ENCODE results near the gene CEP112. TPM values are rescaled to one million over a fixed set of nuclear protein-coding genes. Genes with fewer than 3 reads are reported as not detected.
"Not testable (repeated sequence)": the region's sequence is repeated elsewhere in the genome, so short reads cannot be mapped to it uniquely, and the experiment has no call there.

CEP112 gene
- polyA plus RNA-seq, 3 donors, result 7.6 to 20.1 (median 12.7) TPM

DNA sequence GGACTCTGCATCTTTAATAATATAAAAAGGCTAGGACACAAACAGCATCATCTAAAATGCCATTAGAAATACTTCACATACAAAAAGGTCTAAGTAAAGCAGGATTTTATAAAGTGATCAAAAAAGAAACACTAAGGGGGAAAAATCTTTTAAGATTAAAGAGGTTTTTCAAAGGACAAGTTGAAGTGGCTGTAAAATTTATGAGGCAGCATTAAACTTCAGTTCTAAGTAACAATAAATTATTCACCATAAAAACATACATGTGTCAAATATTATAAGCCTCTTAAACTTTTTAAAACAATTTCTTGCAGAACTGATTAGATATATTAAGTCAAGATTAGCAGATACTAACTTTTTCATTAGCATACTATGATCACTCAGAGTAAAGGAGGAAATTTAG, 20.8 kb downstream of the CEP112 start:
- no peak overlapping the region for H3K27ac ChIP-seq (ENCODE audit: low read depth, low read length)

DNA sequence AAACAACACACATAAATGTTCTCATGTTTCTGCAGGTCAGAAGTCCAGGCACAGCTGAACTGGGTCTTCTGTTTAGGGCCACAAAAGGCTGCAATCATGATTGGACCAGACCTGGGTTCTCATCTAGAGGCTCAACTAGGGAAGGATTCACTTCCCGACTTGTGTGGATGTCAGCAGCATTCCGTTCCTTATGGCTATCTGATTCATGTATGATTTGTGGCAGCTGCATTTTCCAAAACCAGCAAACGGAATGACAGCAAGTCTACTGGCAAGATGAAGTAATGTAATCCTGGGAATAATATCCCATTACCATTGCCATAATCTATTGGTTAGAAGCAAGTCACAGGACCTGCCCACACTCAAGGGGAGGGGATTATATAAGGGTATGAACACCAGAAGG, 22.1 kb downstream of the CEP112 start:
- no peak overlapping the region for H3K27ac ChIP-seq (ENCODE audit: low read depth, low read length)
- WGBS, 3 donors, result 79 to 88% (median 87%) methylated on average over 3 of the region's 3 CpGs

DNA sequence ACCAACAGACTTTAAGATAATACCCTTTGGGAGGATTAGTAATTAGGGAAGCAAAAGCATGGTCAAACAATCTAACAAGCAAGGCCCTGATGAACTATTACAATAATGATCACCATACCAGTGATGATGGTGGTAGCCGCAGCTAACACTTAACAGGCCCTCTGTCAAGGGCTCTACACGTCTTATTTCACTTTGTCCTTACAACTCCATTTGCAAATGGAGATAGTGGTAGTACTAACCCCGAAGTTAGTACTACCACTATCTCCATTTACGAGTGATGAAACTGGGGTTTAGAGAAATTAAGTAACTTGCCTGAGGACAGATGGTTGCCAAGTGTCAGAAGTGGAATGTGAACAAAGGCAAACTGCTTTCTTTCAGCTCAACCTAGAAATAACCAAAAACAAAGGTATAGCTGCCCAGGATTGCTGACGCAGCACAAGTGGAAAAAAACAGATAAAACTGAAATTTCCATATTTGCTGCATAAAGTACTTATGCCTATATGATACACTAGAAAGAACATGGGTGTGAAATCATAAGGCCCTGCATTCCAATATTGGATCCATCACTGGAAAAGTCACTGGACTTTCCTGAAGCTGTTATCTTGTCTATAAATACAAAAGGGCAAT, 24.6 kb downstream of the CEP112 start:
- WGBS, 3 donors, result 63 to 73% (median 67%) methylated on average over 5 of the region's 5 CpGs
- no peak overlapping the region for H3K27ac ChIP-seq (ENCODE audit: low read depth, low read length)

DNA sequence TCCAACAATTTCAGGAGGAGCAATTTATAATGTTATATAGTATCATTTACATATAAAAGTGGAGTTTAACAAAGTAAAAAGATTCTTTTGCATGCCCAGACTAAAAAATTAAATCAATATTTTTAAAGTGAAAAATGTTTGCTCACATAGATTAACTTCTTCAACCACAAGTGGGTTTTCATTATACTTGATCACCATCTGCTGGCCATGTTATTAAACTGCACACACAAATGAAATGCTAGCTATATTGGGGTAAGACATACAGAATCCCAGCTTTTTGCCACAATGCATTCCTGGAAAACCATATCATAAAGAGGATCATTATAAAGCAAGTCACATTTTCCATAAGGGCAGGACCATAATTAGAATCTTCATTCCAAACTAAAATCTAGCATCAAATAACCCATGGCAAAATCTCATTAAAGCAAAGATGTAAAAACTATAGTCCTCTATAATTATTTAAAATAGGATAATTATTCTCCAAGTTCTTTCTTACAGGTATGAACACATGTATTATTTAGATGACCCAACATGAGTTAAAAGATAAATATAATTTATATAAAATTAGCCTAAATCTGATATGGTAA, 26.3 kb downstream of the CEP112 start:
- H3K27ac ChIP-seq (ENCODE audit: low read depth, low read length), result no peak overlapping the region

DNA sequence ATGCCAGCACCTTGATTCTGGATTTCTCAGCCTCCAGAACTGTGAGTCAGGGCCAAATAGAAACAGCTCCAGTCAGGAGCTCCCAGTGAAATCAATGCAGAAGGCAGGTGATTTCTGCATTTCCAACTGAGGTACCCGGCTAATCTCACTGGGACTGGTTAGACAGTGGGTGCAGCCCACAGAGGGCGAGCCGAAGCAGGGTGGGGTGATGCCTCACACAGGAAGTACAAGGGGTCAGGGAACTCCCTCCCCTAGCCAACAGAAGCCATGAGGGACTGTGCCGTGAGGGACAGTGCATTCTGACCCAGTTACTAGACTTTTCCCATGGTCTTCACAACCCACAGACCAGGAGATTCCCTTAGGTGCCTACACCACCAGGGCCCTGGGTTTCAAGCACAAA, 36.9 kb downstream of the CEP112 start:
- H3K27ac ChIP-seq (ENCODE audit: low read depth, low read length), result not testable (repeated sequence)
- WGBS, 3 donors, result 87 to 100% (median 89%) methylated on average over 4 of the region's 4 CpGs

DNA sequence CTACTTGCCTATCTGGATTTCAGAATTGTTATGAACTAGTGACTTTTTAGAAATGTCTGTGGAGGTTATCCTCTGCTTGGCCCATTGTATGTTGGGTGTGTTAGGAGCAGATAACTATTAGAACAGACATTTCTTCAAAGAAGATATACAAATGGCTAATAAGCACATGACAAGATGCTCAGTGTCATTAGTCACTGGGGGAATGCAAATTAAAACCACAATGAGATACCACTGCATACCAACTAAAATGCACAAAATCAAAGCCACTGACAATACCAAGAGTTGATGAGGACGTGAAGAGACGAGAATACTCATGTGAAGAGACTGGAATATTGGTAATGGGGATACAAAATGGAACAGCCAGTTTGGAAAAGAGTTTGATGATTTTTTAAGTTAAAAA, 39.2 kb downstream of the CEP112 start:
- WGBS, 3 donors, result 58 to 98% (median 85%) methylated on average over 2 of the region's 2 CpGs

DNA sequence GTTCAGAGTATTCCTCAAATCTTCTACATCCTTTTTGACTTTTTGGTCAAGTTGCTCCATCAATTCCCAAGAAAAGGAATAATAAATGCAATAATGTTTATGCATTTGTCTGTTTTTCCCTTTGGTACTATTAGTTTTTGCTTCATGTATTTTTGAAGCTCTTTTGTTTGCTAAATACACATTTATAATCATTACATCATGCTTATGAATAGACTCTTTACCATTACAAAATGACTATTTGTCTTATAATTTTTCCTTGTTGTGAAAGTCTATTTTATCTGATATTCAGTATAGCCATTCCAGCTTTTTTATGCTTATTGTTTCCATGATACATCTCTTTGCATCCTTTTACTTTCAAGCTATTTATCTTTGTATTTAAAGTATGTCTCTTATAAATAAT, 41.2 kb downstream of the CEP112 start:
- H3K27ac ChIP-seq (ENCODE audit: low read depth, low read length), result no peak overlapping the region

More for the DNA sequence above, 39.2 kb downstream of the CEP112 start:
- no peak overlapping the region for H3K27ac ChIP-seq (ENCODE audit: low read depth, low read length)

DNA sequence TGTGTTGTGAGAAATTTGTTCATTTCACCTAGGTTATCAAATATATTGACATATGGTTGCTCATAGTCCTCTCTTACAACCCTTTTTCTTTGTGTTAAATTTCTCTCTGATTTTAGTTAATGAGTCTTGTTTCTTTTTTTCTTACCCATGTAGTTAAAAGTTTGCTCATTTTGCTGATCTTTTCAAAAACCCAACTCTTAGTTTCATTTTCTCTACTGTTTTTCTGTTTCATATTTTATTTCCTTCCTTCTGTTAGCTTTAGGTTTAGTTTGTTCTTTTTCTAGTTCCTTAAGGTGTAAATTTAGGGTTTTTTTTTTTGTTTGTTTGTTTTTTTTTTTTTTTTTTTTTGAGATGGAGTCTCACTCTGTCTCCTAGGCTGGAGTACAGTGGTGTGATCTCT, 42.4 kb downstream of the CEP112 start:
- no peak overlapping the region for H3K27ac ChIP-seq (ENCODE audit: low read depth, low read length)

DNA sequence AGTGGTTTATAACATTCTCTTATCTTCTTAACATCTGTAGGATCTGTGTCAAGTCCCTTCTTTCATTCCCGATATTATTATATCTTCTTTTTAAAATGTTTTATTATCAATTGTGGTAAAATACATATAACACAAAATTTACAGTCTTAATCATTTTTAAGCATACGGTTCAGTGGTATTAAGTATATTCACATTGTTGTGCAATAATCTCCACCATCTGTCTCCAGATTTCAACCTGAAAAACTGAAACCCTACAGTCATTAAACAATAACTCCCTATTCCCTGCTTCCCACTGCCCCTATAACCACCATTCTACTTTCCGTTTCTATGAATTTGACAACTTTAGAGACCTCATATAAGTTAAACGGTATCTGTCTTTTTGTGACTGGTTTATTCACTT, 45.5 kb downstream of the CEP112 start:
- WGBS, 3 donors, result 94 to 97% (median 97%) methylated on average over 4 of the region's 4 CpGs

DNA sequence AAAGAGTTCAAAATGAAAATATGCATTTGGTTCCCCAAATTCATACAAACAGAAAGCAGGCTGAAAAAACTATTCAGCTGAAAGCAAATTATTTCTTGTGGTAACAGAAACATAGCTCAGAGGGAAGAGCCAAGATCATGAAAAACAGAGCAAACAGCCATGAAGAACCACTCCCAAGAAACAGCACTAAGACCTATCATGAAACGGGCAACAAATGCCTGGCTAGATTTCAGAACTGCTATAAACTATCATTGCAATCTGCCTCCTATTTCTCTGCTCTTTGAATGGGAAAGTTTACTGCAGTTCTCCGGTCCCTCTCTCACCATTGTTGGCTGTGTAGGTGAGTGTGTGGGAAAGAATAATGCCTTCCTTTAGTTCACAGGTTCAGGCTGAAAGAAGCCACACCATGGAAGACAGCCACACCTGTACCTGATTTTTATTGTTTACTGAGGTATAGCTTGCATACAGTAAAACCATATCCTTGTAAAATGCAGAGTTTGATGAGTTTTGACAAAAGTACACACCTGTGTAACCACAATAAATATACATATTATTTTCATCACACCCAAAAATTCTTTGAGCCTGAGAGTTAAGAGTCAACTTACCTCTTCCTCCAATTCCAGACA, 48.2 kb downstream of the CEP112 start:
- H3K27ac ChIP-seq (ENCODE audit: low read depth, low read length), result no peak overlapping the region
- WGBS, 3 donors, result 81 to 93% (median 88%) methylated on average over 2 of the region's 2 CpGs

More for the DNA sequence above, 45.5 kb downstream of the CEP112 start:
- no peak overlapping the region for H3K27ac ChIP-seq (ENCODE audit: low read depth, low read length)

DNA sequence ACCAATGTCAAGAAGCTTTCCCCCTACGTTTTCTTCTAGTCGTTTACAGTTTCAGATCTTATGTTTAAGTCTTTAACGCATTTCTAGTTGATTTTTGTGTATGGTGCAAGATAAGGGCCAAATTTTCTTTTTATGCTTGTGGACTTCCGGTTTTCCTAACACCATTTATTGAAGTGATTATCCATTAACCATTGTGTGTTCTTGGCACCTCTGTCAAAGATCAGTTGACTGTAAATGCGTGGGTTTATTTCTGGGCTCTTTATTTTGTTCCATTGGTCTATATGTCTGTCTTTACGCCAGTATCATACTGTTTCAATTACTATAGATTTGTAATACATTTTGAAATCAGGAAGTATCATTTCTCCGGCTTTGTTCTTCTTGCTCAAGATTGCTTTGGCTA, 49.5 kb downstream of the CEP112 start:
- WGBS, 3 donors, result 81 to 90% (median 89%) methylated on average over 7 of the region's 7 CpGs

DNA sequence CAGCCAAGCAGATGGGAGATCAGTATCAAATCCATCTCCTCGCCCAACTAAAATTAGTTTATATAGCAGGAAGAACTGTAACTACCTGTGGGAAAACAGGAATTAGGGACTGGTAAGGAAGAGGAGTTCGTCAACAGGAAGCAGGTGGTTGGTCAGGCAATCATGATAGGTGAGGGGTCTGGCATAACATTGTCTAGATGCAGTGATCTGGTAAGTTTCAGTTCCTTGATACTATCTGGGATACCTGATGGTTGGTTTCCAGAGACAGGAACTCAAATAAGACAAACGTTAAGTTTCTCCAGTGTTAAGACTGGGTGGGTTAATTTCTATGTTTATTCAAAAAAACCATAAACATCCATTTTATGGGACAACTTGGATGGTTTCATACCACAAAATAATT, 53.8 kb downstream of the CEP112 start:
- H3K27ac ChIP-seq (ENCODE audit: low read depth, low read length), result no peak overlapping the region
- 76 to 94% (median 81%) methylated on average over 3 of the region's 3 CpGs for whole genome bisulfite sequencing, 3 donors

More for the DNA sequence above, 49.5 kb downstream of the CEP112 start:
- H3K27ac ChIP-seq (ENCODE audit: low read depth, low read length), result no peak overlapping the region

DNA sequence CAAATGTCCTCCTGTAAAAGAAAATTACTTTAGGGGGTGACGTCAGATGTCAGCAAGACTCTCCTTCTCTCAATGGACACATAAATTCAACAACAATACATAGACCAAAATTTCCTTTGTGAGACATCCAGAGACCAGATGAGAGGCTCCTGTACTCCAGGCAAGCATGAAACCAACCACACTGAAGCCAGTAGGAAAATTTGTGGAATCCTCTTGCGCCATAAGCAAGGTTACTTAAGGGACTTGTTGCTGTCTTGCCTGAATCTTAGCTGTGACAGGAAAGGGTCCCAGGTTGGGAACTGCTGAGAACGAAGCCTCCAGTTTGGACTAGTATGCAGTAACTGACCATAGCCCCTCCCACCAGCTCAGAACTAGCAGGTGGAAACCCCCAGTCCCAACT, 56.0 kb downstream of the CEP112 start:
- WGBS, 3 donors, result 87 to 93% (median 93%) methylated on average over 3 of the region's 3 CpGs

DNA sequence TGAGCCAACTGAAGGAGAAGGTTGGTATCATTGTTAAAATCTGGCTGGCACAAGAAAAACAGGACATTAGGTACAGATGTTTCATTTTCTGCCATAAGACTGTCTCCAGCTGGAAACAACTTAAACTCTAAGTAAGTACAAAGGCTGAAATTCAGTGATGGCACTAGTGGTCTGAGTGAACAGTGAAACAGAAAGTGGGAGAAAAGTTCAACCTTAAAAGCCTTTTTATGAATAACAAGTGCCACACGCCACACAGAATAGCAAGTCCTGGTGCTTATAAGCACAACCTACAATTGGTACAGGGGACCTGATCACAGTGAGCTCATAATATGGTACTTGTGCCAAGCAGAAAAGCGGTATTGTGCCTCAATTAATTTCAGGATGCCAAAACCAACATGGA, 56.7 kb downstream of the CEP112 start:
- no peak overlapping the region for H3K27ac ChIP-seq (ENCODE audit: low read depth, low read length)
- WGBS, 3 donors, result 82 to 89% (median 87%) methylated on average over 2 of the region's 2 CpGs

More for the DNA sequence above, 56.0 kb downstream of the CEP112 start:
- no peak overlapping the region for H3K27ac ChIP-seq (ENCODE audit: low read depth, low read length)

DNA sequence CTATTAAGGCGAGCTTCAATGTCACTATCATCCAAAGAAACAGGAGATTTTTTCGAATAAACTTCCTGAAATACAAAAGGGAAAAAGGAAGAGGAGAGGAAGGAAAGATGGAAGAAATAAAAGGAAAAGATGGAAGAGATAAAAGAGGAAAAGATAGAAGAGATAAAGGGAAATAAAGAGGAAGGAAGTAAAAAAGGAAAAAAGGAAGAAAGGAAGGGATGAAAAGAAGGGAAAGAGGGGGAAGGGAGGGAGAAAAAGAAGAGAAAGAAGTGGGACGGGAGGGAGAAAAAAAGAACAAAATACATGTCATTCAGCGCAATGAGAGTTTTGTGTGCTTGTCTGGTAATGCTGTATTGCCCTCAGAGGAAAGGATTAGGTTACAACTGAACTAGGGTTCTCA, 62.2 kb downstream of the CEP112 start:
- H3K27ac ChIP-seq (ENCODE audit: low read depth, low read length), result no peak overlapping the region
- WGBS, 3 donors, result 92 to 96% (median 95%) methylated on average over 4 of the region's 4 CpGs

DNA sequence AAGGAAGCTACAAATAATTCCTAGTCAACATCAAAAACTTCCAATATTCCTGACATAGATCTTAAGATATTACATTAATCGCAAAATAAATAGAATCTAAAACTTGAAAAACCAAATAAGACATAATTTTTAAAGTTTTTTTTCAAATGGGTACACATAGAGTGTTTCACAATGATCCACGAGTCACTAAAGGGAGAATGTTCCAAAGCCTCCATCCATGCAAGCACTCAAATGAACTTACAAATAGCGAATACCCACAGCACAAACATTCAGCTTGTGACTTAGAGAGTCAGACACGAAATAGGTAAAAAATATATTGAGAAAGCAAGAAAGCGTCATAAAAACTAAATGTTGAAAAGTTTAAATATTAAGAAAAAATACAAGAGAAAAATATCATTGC, 65.7 kb downstream of the CEP112 start:
- WGBS, 3 donors, result 92 to 95% (median 94%) methylated on average over 5 of the region's 5 CpGs
- H3K27ac ChIP-seq (ENCODE audit: low read depth, low read length), result no peak overlapping the region

DNA sequence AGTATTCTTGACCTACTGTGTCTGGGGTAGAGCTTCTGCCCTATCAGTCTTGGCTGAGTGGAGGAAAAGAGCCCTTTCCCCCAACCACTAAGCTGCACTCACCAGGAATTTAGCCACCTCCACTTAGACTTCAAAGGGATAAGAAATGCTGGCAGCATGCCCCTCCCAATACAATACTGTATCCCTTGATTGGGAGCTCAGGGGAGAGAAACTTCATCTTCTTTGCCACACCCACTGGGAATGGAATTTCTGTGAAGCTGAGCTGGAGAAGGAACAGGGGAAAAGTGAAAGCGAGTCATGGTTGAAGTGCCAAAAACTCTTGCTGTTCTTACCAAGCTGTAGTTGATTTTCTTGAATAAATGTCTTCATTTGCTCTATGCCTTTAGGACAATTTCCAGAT, 68.8 kb downstream of the CEP112 start:
- 71 to 89% (median 78%) methylated on average over 1 of the region's 1 CpG for WGBS, 3 donors
- H3K27ac ChIP-seq (ENCODE audit: low read depth, low read length), result no peak overlapping the region

DNA sequence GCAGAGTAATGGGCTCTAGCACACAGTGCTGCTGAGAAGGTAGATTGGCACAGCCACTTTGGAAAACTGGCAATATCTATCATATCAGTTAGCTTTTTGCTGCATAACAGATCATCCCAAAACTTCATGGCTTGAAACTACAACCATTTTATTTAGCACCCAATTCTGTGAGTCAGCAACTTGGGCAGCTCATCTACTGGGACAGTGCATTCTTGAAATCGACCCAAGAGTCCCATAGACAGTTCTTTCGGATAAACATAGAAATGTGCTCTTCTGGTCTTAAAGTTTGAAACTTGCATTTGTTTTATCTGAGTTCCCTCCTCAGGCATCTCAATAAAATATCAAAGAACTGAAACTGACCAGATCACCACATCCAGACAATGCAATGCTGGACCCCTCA, 76.7 kb downstream of the CEP112 start:
- H3K27ac ChIP-seq (ENCODE audit: low read depth, low read length), result no peak overlapping the region
- 67 to 95% (median 71%) methylated on average over 2 of the region's 2 CpGs for WGBS, 3 donors

DNA sequence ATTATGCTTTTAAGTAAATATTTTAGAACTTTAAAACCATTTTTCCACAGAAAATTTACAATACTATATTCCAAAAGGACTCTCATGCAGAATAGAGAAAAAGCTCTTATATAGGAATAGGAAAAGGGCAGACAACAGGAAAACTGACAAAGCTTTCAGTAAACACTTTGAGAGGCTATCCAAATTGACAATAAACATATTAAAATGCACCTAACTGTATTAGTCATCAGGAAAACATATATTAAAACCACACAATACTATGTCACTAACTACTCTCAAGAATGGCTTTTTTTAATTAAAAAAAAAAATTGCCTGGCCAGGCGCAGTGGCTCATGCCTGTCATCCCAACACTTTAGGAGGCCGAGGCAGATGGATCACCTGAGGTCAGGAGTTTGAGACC, 77.3 kb downstream of the CEP112 start:
- WGBS, 3 donors, result 94 to 96% (median 95%) methylated on average over 2 of the region's 2 CpGs
- H3K27ac ChIP-seq (ENCODE audit: low read depth, low read length), result no peak overlapping the region

DNA sequence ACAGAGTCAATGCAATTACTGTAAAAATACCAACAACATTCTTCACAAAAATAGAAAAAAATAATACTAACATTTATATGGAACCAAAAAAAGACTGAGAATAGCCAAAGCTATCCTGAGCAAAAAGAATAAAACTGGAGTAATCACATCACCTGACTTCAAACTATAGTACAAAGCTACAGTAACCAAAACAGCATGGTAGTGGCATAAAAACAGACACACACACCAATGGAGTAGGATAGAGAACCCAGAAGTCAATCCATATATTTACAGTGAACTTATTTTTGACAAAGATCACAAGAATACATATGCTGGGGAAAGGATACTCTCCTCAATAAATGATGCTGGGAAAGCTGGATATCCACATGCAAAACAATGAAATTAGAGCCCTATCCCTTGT, 84.2 kb downstream of the CEP112 start:
- H3K27ac ChIP-seq (ENCODE audit: low read depth, low read length), result no peak overlapping the region

Measured in adipose tissue (tissue), 3 donors.